Right cardiac atrium (tissue), 5 donors: ENCODE data around the gene GGA2. TPM values are rescaled to one million over a fixed set of nuclear protein-coding genes. Genes with fewer than 3 reads are reported as not detected.
A peak's percentile ranks its signal among the peaks of the same experiment; 100 is the strongest.

Experiments used
- ATAC-seq, 2 donors: fragments of 200-7000 bp; cut with Tn5 transposase; one replicate each; pipeline versions ENCODE4 v1.8.0 to v1.9.1; 2020; ENCODE audit warnings: moderate library complexity in 2 of 2, mild to moderate bottlenecking in 1 of 2
- DNase-seq, 3 donors: peaks; one replicate each; pipeline ENCODE4 v3.0.0-alpha.2; 2020
- H3K27ac ChIP-seq: one replicate; pipeline ENCODE4 v1.5.1; 2013; ENCODE audit warnings: mild to moderate bottlenecking, low read length, control low read depth, moderate library complexity
- H3K27me3 ChIP-seq: one replicate; pipeline ENCODE4 v1.6.1; 2013; ENCODE audit not compliant: control insufficient read depth, insufficient read depth
- H3K4me1 ChIP-seq: one replicate; pipeline ENCODE4 v1.6.1; 2013; ENCODE audit warnings: low read length; ENCODE audit not compliant: control insufficient read depth, insufficient read depth
- H3K4me3 ChIP-seq: one replicate; pipeline ENCODE4 v1.5.1; 2013; ENCODE audit warnings: low read length, control low read depth
- H3K9me3 ChIP-seq: one replicate; pipeline ENCODE4 v1.6.1; 2013; ENCODE audit warnings: low read length; ENCODE audit not compliant: control insufficient read depth
- WGBS: extraction: QIAGEN DNeasy Blood & Tissue Kit; methylation state at CpG from one replicate; pipeline ENCODE4 v1.1.7; 2013; 5-methylcytosine and 5-hydroxymethylcytosine counted together
- intact Hi-C, 4 donors: fragments of 100-400 bp; cut with DNase I; formaldehyde crosslinking; loops; one replicate each; pipeline versions ENCODE4 v1.11.0 to v1.14.0; 2022 to 2023
- polyA plus RNA-seq: library from polyadenylated mRNA; stranded (reverse); fragments of 200-250 nt; gene quantifications from one replicate; pipeline ENCODE4 v1.2.3, GENCODE V29; 2013
- total RNA-seq, 4 donors: library from RNA; stranded (reverse); fragmentation: NEBNext Ultra II Directional; extraction: Animal tissue kit (Norgen Biotek cat#: 25700); gene quantifications; one replicate each; pipeline ENCODE4 v1.2.1, GENCODE V29; 2021
- donor health status: healthy with polysubstance abuse.
- donor health status: DM: no; HTN: yes; CAD: no.
- donor health status: DM: no; HTN: no; CAD: no.
- donor health status: DM: no; HTN: yes; CAD: no; lungs with severe emphysema.
- donor health status: DM: yes; HTN: yes; CAD: no.

GGA2 gene
- total and polyA plus RNA-seq, 5 donors, result 20.4 to 67.2 (median 55.7) TPM

DNA sequence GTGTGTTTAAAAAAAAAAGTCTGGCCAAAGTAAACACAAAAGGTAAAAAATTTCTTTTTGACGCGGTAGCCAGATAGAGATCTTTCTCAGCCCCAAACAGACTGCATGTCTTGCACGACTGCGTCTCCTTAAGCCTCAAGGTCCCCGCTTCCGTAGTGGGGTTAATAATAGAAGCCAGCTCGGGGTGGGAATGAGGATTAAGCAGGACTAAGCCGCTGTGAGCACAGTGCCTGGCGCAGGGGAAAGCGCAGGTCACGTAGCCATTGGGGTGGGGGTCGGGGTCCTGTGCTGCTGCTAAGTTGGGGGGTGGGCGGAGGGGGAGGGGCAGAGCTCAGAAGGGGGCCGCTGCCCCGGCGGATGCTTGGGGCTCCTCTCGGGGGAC lies 521 bp downstream of the GGA2 start:
- DNase-seq (no peak), ATAC-seq (peak; percentile 17 to 42)
- no peaks in the 10 kb centered on the region for H3K27me3 ChIP-seq
- no peaks in the 10 kb centered on the region for H3K9me3 ChIP-seq
- peak overlapping the region; percentile 97 for H3K4me3 ChIP-seq
- H3K4me1 ChIP-seq, result peaks cover 19% of the 10 kb centered on the region
- WGBS, result under 1% methylated on average over 17 of the region's 17 CpGs
- intact Hi-C loops, result no loop called here
- peak overlapping the region; percentile 69 for H3K27ac ChIP-seq

GRCh38 chr16:23509441-23509754 lies 896 bp downstream of the GGA2 start:
- ATAC-seq, result no peak
- peak overlapping the region; percentile 97 for H3K4me3 ChIP-seq
- H3K27me3 ChIP-seq, result no peaks in the 10 kb centered on the region
- 1% methylated on average over 5 of the region's 5 CpGs for WGBS
- DNase-seq, result no peak
- peak overlapping the region; percentile 65 for H3K27ac ChIP-seq
- H3K9me3 ChIP-seq, result no peaks in the 10 kb centered on the region
- intact Hi-C loops, result no loop called here
- H3K4me1 ChIP-seq, result peaks cover 22% of the 10 kb centered on the region

DNA sequence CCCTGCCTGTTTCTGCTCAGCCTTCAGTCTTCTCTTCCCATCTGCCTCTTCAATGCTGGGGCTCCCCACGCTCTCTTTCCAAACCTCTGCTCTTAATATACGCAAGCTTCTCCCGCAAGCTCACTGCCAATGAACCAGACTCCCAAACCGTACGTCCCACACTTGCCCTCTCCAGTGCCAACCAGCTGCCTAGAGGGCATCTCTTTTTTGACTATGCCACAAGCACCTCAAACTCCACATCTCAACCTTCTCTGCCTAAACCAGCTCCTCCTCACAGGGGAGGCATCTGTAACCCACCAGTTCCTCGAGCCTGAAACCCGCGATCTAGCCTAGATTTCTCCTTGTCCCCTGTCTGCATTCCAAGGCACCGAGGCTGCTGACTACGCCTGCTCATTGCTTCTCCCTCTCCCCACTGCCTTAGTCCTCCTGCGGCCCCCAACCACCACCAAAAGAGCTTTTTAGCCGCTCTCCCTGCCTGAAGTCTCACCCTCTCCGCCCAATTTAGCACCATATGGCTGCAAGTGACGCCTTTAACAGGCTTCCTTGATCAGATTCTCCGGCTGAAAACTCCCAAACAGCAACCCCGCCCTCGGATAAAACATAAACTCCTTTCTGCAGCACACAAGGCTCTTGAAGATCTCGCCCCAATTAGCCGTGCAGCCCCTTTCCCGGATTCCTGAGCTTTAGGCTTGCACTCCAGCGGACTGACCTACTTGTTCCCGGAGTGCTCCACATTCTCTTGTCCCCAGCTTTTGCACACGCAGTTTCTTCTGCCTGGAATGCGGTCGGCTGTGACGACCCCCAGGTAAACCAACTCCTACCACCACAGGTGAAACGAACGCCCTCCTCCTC lies 1.5 kb downstream of the GGA2 start:
- peaks cover 26% of the 10 kb centered on the region for H3K4me1 ChIP-seq
- H3K4me3 ChIP-seq, result peak overlapping the region; percentile 97
- H3K27me3 ChIP-seq, result no peaks in the 10 kb centered on the region
- DNase-seq (no peak), ATAC-seq (no peak)
- intact Hi-C loops, result no loop called here
- 12% methylated on average over 28 of the region's 28 CpGs for WGBS
- peak overlapping the region; percentile 65 for H3K27ac ChIP-seq
- H3K9me3 ChIP-seq, result no peaks in the 10 kb centered on the region

DNA sequence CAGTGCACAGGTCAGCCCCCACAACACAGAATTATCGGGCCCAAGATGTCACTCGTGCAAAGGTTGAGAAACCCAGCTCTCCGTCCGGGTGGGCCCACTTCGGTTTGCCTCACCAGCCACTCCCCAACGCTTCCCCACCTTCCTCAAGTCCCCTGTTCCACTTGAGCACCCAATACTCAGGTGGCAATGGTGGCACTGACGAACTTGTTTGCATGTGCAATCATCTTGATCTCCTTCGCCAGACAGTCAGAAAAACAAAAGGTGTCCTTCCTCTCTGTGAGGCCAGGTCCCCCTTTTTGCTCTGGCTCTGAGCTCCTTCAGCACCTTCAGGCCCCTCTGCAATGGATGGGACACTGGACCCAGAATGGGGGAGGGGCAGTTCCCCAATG lies 3.7 kb downstream of the GGA2 start:
- no peak overlapping the region for H3K4me3 ChIP-seq
- no peak for DNase-seq
- ATAC-seq, result no peak
- no peak overlapping the region for H3K27ac ChIP-seq
- H3K4me1 ChIP-seq, result peaks cover 30% of the 10 kb centered on the region
- H3K27me3 ChIP-seq, result no peaks in the 10 kb centered on the region
- no peaks in the 10 kb centered on the region for H3K9me3 ChIP-seq
- 95% methylated on average over 8 of the region's 8 CpGs for WGBS
- intact Hi-C loops, result no loop called here

DNA sequence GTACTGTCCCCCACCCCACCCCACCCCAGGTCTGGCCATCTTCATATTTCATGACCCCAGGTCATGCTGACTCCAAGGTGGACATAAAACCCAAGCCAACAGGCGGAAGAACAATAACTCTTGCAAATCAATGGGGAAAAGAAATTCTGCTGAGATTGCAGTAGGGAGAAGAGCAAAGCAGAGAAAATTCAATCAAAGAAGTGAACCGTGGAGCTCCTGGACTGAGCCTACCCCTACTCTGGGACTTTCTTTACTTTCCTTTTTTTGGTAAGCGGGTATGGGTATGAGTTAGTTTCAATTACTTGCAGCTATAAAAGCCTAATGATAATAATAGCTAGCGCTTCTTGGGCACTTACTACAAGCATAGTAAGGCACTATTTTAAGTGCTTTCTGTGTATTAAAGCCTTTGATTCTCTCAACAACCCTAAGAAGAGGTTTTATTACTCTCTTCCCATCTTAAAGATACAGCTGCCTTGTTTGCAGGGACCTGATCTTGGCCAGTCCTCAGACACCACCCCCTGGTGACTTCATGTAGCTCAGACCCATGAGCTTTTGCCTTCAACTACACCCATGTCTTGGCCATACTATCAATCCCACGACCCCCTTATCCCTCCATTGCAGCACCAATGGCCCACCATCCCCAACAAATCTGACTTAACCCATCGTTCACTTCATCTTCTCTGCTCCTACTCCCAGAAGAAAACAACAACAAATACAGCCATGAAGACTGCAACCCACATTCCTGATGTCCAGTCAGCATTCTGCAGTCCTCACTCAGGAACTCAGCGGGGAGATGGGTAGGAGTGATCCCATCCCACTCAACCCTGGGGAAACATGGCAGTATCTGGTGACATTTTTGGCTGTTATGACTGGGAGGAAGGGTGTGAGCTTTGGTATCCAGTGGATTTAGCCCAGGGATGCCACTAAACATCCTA lies 4.4 kb downstream of the GGA2 start:
- Histone ChIP-seq H3K4me3 (no peak overlapping the region), H3K4me1 (peaks cover 30% of the 10 kb centered on the region), H3K9me3 (no peaks in the 10 kb centered on the region), H3K27ac (no peak overlapping the region), H3K27me3 (no peaks in the 10 kb centered on the region)
- ATAC-seq (no peak), DNase-seq (no peak)
- 84% methylated on average over 7 of the region's 7 CpGs for WGBS
- intact Hi-C loops, result no loop called here

GRCh38 chr16:23505180-23505665 lies 5.1 kb downstream of the GGA2 start:
- H3K4me1 ChIP-seq, result peaks cover 30% of the 10 kb centered on the region
- DNase-seq (no peak), ATAC-seq (no peak)
- intact Hi-C loops, result no loop called here
- 93% methylated on average over 9 of the region's 9 CpGs for WGBS
- no peak overlapping the region for H3K4me3 ChIP-seq
- H3K9me3 ChIP-seq, result no peaks in the 10 kb centered on the region
- peak overlapping the region; percentile 44 for H3K27ac ChIP-seq
- no peaks in the 10 kb centered on the region for H3K27me3 ChIP-seq

DNA sequence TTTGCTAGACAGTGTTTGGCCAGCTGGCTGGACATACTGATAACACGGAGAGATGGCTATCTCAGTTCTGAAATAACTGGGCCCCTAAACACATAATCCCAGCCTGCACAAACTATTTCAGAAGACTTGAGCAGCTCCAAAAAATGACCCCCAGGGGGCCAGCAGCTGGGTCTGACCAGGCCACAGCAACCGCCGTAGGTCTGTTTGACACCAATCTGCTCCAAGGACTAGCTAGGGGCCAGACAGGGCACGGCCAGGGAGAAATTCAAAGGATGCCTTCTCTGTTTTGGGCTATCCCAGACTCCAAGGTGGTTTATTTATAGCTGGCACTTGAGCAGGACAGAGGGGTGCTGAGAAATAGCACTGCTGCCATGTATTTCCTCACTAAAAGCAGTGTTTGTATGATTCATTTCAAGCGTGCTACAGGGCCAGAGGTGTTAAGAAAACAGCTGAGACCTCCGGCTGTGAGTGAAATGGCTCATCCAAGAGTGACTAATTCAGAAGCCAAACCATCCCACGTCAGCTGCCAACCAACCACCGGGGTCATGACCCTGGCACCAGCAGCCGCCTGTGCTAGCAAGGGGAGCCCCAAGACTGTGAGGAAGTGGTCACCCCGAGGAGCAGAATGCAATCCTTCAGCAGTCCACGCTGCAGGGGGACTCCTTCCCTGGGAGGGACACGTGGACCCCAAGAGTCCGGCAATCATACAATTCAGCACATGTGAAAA lies 5.7 kb downstream of the GGA2 start:
- ATAC-seq (peak; percentile 62 to 84), DNase-seq (peak; percentile 71 to 80 (median 76))
- Histone ChIP-seq H3K4me1 (peaks cover 30% of the 10 kb centered on the region), H3K27ac (peak overlapping the region; percentile 44), H3K4me3 (no peak overlapping the region), H3K9me3 (no peaks in the 10 kb centered on the region), H3K27me3 (no peaks in the 10 kb centered on the region)
- intact Hi-C loops, result no loop called here
- 38% methylated on average over 13 of the region's 13 CpGs for WGBS

- WGBS, result 64% methylated on average over 5 of the region's 5 CpGs
- Histone ChIP-seq H3K27ac (peak overlapping the region; percentile 44), H3K27me3 (no peaks in the 10 kb centered on the region), H3K4me3 (no peak overlapping the region), H3K4me1 (peaks cover 30% of the 10 kb centered on the region), H3K9me3 (no peaks in the 10 kb centered on the region)
- DNase-seq (peak in 2 of 3 donors; percentile 60 to 72), ATAC-seq (peak; percentile 25 to 38)
- intact Hi-C loops, result no loop called here
Observed at GRCh38 chr16:23504076-23504452, 6.2 kb downstream of the GGA2 start.

- Histone ChIP-seq H3K27ac (no peak overlapping the region), H3K4me1 (peaks cover 24% of the 10 kb centered on the region), H3K9me3 (no peaks in the 10 kb centered on the region), H3K27me3 (no peaks in the 10 kb centered on the region), H3K4me3 (no peak overlapping the region)
- no peak for ATAC-seq
- DNase-seq, result no peak
- 55% methylated on average over 2 of the region's 2 CpGs for WGBS
- intact Hi-C loops, result no loop called here
Observed at GRCh38 chr16:23502466-23502865, 7.8 kb downstream of the GGA2 start.

- Histone ChIP-seq H3K9me3 (no peaks in the 10 kb centered on the region), H3K4me1 (peaks cover 24% of the 10 kb centered on the region), H3K4me3 (no peak overlapping the region), H3K27me3 (no peaks in the 10 kb centered on the region), H3K27ac (no peak overlapping the region)
- ATAC-seq, result no peak
- WGBS, result 78% methylated on average over 5 of the region's 5 CpGs
- DNase-seq, result no peak
- intact Hi-C loops, result no loop called here
Observed at GRCh38 chr16:23501291-23501690, 9.0 kb downstream of the GGA2 start.

- ATAC-seq (no peak), DNase-seq (no peak)
- Histone ChIP-seq H3K4me1 (peaks cover 21% of the 10 kb centered on the region), H3K27ac (no peak overlapping the region), H3K27me3 (no peaks in the 10 kb centered on the region), H3K9me3 (no peaks in the 10 kb centered on the region), H3K4me3 (no peak overlapping the region)
- intact Hi-C loops, result no loop called here
- 72% methylated on average over 4 of the region's 4 CpGs for WGBS
Observed at GRCh38 chr16:23500862-23501225, 9.4 kb downstream of the GGA2 start.
